ENCODE measurements around the gene WNT3A. TPM values are rescaled to one million over a fixed set of nuclear protein-coding genes. Genes with fewer than 3 reads are reported as not detected.
"Not testable (repeated sequence)": the region's sequence is repeated elsewhere in the genome, so short reads cannot be mapped to it uniquely, and the experiment has no call there.

The WNT3A gene
- polyA plus RNA-seq, 1 donor: not detected

- H3K27me3 ChIP-seq (ENCODE audit: control insufficient read depth, insufficient read depth, low read length); H3K4me3 ChIP-seq (ENCODE audit: low read length); DNase-seq; H3K36me3 ChIP-seq (ENCODE audit: control insufficient read depth, insufficient read depth, low read length); H3K27ac ChIP-seq (ENCODE audit: low read length); H3K9me3 ChIP-seq (ENCODE audit: control insufficient read depth, low read depth, low read length); H3K4me1 ChIP-seq (ENCODE audit: control insufficient read depth, insufficient read depth, low read length): not testable (repeated sequence)
- WGBS (ENCODE audit: insufficient coverage, low lambda C conversion rate): no CpG with 5 or more reads among the region's 19 CpGs
Measured at GRCh38 chr1:227972283-227972679, 34.5 kb upstream of the WNT3A start.

- not testable (repeated sequence) for H3K36me3 ChIP-seq (ENCODE audit: control insufficient read depth, insufficient read depth, low read length); DNase-seq; H3K27ac ChIP-seq (ENCODE audit: low read length); H3K4me3 ChIP-seq (ENCODE audit: low read length); H3K27me3 ChIP-seq (ENCODE audit: control insufficient read depth, insufficient read depth, low read length); H3K9me3 ChIP-seq (ENCODE audit: control insufficient read depth, low read depth, low read length); H3K4me1 ChIP-seq (ENCODE audit: control insufficient read depth, insufficient read depth, low read length)
- WGBS (ENCODE audit: insufficient coverage, low lambda C conversion rate): no CpG with 5 or more reads among the region's 22 CpGs
Measured at GRCh38 chr1:227972843-227973374, 33.9 kb upstream of the WNT3A start.

GRCh38 chr1:227973724-227974288 is 33.0 kb upstream of the WNT3A start:
- H3K4me1 ChIP-seq (ENCODE audit: control insufficient read depth, insufficient read depth, low read length); H3K9me3 ChIP-seq (ENCODE audit: control insufficient read depth, low read depth, low read length); H3K4me3 ChIP-seq (ENCODE audit: low read length); DNase-seq; H3K27me3 ChIP-seq (ENCODE audit: control insufficient read depth, insufficient read depth, low read length); H3K27ac ChIP-seq (ENCODE audit: low read length); H3K36me3 ChIP-seq (ENCODE audit: control insufficient read depth, insufficient read depth, low read length): not testable (repeated sequence)
- WGBS (ENCODE audit: insufficient coverage, low lambda C conversion rate): 100% methylated on average over 2 of the region's 32 CpGs

GRCh38 chr1:227975583-227976283 is 31.1 kb upstream of the WNT3A start:
- H3K4me1 ChIP-seq (ENCODE audit: control insufficient read depth, insufficient read depth, low read length); H3K9me3 ChIP-seq (ENCODE audit: control insufficient read depth, low read depth, low read length); H3K27me3 ChIP-seq (ENCODE audit: control insufficient read depth, insufficient read depth, low read length); DNase-seq; H3K36me3 ChIP-seq (ENCODE audit: control insufficient read depth, insufficient read depth, low read length); H3K27ac ChIP-seq (ENCODE audit: low read length); H3K4me3 ChIP-seq (ENCODE audit: low read length): not testable (repeated sequence)
- whole genome bisulfite sequencing (ENCODE audit: insufficient coverage, low lambda C conversion rate): no CpG with 5 or more reads among the region's 21 CpGs

- WGBS (ENCODE audit: insufficient coverage, low lambda C conversion rate): 86% methylated on average over 1 of the region's 2 CpGs
- Histone ChIP-seq H3K4me3 (ENCODE audit: low read length) (no peak overlapping the region), H3K27me3 (ENCODE audit: control insufficient read depth, insufficient read depth, low read length) (peaks cover 4% of the 10 kb centered on the region), H3K4me1 (ENCODE audit: control insufficient read depth, insufficient read depth, low read length) (no peaks in the 10 kb centered on the region), H3K9me3 (ENCODE audit: control insufficient read depth, low read depth, low read length) (no peaks in the 10 kb centered on the region), H3K36me3 (ENCODE audit: control insufficient read depth, insufficient read depth, low read length) (no peaks in the 10 kb centered on the region), H3K27ac (ENCODE audit: low read length) (no peak overlapping the region)
- DNase-seq: no peak
Measured at GRCh38 chr1:227987181-227987580, 19.6 kb upstream of the WNT3A start.

- peaks cover 3% of the 10 kb centered on the region for H3K27me3 ChIP-seq (ENCODE audit: control insufficient read depth, insufficient read depth, low read length)
- no peaks in the 10 kb centered on the region for H3K9me3 ChIP-seq (ENCODE audit: control insufficient read depth, low read depth, low read length)
- H3K4me3 ChIP-seq (ENCODE audit: low read length): no peak overlapping the region
- no peak overlapping the region for H3K27ac ChIP-seq (ENCODE audit: low read length)
- H3K36me3 ChIP-seq (ENCODE audit: control insufficient read depth, insufficient read depth, low read length): no peaks in the 10 kb centered on the region
- H3K4me1 ChIP-seq (ENCODE audit: control insufficient read depth, insufficient read depth, low read length): no peaks in the 10 kb centered on the region
- WGBS (ENCODE audit: insufficient coverage, low lambda C conversion rate): 40% methylated on average over 1 of the region's 7 CpGs
- no peak for DNase-seq
Measured at GRCh38 chr1:227994632-227995300, 12.0 kb upstream of the WNT3A start.

- DNase-seq: no peak
- no CpG with 5 or more reads among the region's 1 CpG for whole genome bisulfite sequencing (ENCODE audit: insufficient coverage, low lambda C conversion rate)
- no peaks in the 10 kb centered on the region for H3K36me3 ChIP-seq (ENCODE audit: control insufficient read depth, insufficient read depth, low read length)
- no peaks in the 10 kb centered on the region for H3K4me1 ChIP-seq (ENCODE audit: control insufficient read depth, insufficient read depth, low read length)
- H3K9me3 ChIP-seq (ENCODE audit: control insufficient read depth, low read depth, low read length): no peaks in the 10 kb centered on the region
- H3K27ac ChIP-seq (ENCODE audit: low read length): no peak overlapping the region
- peaks cover 13% of the 10 kb centered on the region for H3K27me3 ChIP-seq (ENCODE audit: control insufficient read depth, insufficient read depth, low read length)
- H3K4me3 ChIP-seq (ENCODE audit: low read length): no peak overlapping the region
Measured at GRCh38 chr1:227996187-227996950, 10.4 kb upstream of the WNT3A start.

GRCh38 chr1:227998374-227999055 is 8.3 kb upstream of the WNT3A start:
- Histone ChIP-seq H3K4me3 (ENCODE audit: low read length) (no peak overlapping the region), H3K27me3 (ENCODE audit: control insufficient read depth, insufficient read depth, low read length) (peaks cover 31% of the 10 kb centered on the region), H3K4me1 (ENCODE audit: control insufficient read depth, insufficient read depth, low read length) (no peaks in the 10 kb centered on the region), H3K27ac (ENCODE audit: low read length) (no peak overlapping the region), H3K36me3 (ENCODE audit: control insufficient read depth, insufficient read depth, low read length) (no peaks in the 10 kb centered on the region), H3K9me3 (ENCODE audit: control insufficient read depth, low read depth, low read length) (no peaks in the 10 kb centered on the region)
- no peak for DNase-seq
- WGBS (ENCODE audit: insufficient coverage, low lambda C conversion rate): 75% methylated on average over 2 of the region's 6 CpGs

- H3K36me3 ChIP-seq (ENCODE audit: control insufficient read depth, insufficient read depth, low read length): no peaks in the 10 kb centered on the region
- DNase-seq: peak; percentile 70 to 73
- H3K27ac ChIP-seq (ENCODE audit: low read length): no peak overlapping the region
- no peak overlapping the region for H3K4me3 ChIP-seq (ENCODE audit: low read length)
- H3K4me1 ChIP-seq (ENCODE audit: control insufficient read depth, insufficient read depth, low read length): no peaks in the 10 kb centered on the region
- WGBS (ENCODE audit: insufficient coverage, low lambda C conversion rate): no CpG with 5 or more reads among the region's 7 CpGs
- H3K9me3 ChIP-seq (ENCODE audit: control insufficient read depth, low read depth, low read length): no peaks in the 10 kb centered on the region
- H3K27me3 ChIP-seq (ENCODE audit: control insufficient read depth, insufficient read depth, low read length): peaks cover 39% of the 10 kb centered on the region
Measured at GRCh38 chr1:227999056-227999930, 7.5 kb upstream of the WNT3A start.

Measured in large intestine (tissue), 3 donors.